ENCODE data around the gene KCTD16. TPM values are rescaled to one million over a fixed set of nuclear protein-coding genes. Genes with fewer than 3 reads are reported as not detected.

The KCTD16 gene
- total and polyA plus RNA-seq, 2 experiments from 2014 or later: 0.02 to 0.76 TPM

DNA sequence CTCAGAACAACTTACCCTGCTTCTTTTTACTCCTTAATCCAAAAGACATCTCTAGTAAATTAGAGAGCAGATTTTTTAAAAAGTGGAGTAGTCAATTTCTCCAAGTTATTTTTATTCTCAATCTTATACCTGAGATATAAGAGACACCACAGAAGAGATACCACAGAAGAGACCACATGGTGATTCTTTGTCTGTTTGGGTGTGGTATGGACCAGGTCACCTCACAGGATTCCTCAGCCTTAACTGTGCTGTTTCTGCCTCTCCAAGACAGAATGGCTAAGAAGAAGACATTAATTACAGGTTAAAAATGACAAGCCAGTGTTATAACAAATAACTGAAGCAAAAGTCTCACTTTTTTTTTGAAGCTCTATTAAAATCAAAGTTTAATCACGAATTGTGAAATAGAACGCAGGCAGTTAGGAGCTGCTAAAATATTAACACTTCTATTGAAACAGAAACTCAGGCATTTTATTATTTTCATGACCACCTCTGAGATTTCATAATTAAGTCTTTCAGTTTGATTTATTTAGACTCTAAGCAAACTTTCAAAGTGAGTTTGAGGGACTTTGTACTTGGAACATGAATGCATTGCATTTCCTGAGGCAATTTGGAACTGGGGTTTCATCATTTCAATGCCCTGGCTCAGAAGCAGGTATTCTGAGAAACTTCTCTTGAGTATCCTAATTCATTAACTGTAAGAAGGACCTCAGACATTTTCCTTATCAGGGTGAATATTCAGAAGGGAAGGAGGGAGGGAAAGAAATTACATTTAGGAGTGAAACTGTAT lies 280.7 kb downstream of the KCTD16 start:
- no peak overlapping the region for H3K27ac ChIP-seq (ENCODE audit: low read depth)
- peak; percentile 10 for DNase-seq (ENCODE audit: low spot score)
- peak overlapping the region; percentile 53 for H3K27ac Mint-ChIP-seq
- no peaks in the 10 kb centered on the region for H3K9me2 ChIP-seq (ENCODE audit: insufficient read depth)
- peaks cover 5% of the 10 kb centered on the region; the same call in 1 of the 2 replicates for H3K4me1 ChIP-seq (ENCODE audit: insufficient read depth)
- no peaks in the 10 kb centered on the region for H3F3A ChIP-seq (replicated peaks; ENCODE audit: low read depth)
- ATAC-seq: no peak
- no peaks in the 10 kb centered on the region; the same call in 2 of the 3 replicates for H3K9me3 Mint-ChIP-seq
- peaks cover 7% of the 10 kb centered on the region; the same call in 1 of the 3 replicates for H3K4me1 Mint-ChIP-seq
- no peaks in the 10 kb centered on the region for H3K27me3 Mint-ChIP-seq (ENCODE audit: insufficient read depth, low read depth, poor library complexity)
- no peaks in the 10 kb centered on the region for H3K79me2 ChIP-seq (replicated peaks; ENCODE audit: insufficient read depth)
- H3K36me3 Mint-ChIP-seq (ENCODE audit: low read depth): no peaks in the 10 kb centered on the region
- H3K36me3 ChIP-seq (ENCODE audit: insufficient read depth): no peaks in the 10 kb centered on the region
- H3K4me3 Mint-ChIP-seq: no peak overlapping the region
- no peaks in the 10 kb centered on the region for H3K27me3 ChIP-seq (ENCODE audit: insufficient read depth)
- H2AFZ ChIP-seq: peak overlapping the region; percentile 19; the same call in 1 of the 2 replicates
- H3K4me3 ChIP-seq: no peak overlapping the region
- H4K20me1 ChIP-seq (replicated peaks; ENCODE audit: insufficient read depth): no peaks in the 10 kb centered on the region
- TF ChIP-seq ZNF114 (CRISPR knock-in tag; IDR thresholded peaks at IDR 0.05) (no peak), STAT1 (IDR thresholded peaks at IDR 0.05; ENCODE audit: unreplicated experiment) (no peak), CREB1 (CRISPR knock-in tag; IDR thresholded peaks at IDR 0.05; ENCODE audit: low read depth) (no peak), POLR2AphosphoS5 (IDR thresholded peaks at IDR 0.05; ENCODE audit: low read depth) (no peak), EZH2phosphoT487 (IDR thresholded peaks at IDR 0.05; ENCODE audit: unreplicated experiment) (no peak), ZNF331 (CRISPR knock-in tag; IDR thresholded peaks at IDR 0.05; ENCODE audit: low read depth) (no peak), NANOG (IDR thresholded peaks at IDR 0.05; ENCODE audit: borderline replicate concordance) (no peak), EZH2 (IDR thresholded peaks at IDR 0.05; ENCODE audit: low read depth, unreplicated experiment) (no peak), JUNB (IDR thresholded peaks at IDR 0.05; ENCODE audit: unreplicated experiment) (no peak)
- TF ChIP-seq, protein P1, sequence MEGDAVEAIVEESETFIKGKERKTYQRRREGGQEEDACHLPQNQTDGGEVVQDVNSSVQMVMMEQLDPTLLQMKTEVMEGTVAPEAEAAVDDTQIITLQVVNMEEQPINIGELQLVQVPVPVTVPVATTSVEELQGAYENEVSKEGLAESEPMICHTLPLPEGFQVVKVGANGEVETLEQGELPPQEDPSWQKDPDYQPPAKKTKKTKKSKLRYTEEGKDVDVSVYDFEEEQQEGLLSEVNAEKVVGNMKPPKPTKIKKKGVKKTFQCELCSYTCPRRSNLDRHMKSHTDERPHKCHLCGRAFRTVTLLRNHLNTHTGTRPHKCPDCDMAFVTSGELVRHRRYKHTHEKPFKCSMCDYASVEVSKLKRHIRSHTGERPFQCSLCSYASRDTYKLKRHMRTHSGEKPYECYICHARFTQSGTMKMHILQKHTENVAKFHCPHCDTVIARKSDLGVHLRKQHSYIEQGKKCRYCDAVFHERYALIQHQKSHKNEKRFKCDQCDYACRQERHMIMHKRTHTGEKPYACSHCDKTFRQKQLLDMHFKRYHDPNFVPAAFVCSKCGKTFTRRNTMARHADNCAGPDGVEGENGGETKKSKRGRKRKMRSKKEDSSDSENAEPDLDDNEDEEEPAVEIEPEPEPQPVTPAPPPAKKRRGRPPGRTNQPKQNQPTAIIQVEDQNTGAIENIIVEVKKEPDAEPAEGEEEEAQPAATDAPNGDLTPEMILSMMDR (conservative IDR thresholded peaks at IDR 0.05; ENCODE audit: low read depth in 2 of 2): no peak
- TF ChIP-seq, protein P2, sequence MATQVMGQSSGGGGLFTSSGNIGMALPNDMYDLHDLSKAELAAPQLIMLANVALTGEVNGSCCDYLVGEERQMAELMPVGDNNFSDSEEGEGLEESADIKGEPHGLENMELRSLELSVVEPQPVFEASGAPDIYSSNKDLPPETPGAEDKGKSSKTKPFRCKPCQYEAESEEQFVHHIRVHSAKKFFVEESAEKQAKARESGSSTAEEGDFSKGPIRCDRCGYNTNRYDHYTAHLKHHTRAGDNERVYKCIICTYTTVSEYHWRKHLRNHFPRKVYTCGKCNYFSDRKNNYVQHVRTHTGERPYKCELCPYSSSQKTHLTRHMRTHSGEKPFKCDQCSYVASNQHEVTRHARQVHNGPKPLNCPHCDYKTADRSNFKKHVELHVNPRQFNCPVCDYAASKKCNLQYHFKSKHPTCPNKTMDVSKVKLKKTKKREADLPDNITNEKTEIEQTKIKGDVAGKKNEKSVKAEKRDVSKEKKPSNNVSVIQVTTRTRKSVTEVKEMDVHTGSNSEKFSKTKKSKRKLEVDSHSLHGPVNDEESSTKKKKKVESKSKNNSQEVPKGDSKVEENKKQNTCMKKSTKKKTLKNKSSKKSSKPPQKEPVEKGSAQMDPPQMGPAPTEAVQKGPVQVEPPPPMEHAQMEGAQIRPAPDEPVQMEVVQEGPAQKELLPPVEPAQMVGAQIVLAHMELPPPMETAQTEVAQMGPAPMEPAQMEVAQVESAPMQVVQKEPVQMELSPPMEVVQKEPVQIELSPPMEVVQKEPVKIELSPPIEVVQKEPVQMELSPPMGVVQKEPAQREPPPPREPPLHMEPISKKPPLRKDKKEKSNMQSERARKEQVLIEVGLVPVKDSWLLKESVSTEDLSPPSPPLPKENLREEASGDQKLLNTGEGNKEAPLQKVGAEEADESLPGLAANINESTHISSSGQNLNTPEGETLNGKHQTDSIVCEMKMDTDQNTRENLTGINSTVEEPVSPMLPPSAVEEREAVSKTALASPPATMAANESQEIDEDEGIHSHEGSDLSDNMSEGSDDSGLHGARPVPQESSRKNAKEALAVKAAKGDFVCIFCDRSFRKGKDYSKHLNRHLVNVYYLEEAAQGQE (IDR thresholded peaks at IDR 0.05; ENCODE audit: unreplicated experiment): no peak
- TF ChIP-seq, protein P3, sequence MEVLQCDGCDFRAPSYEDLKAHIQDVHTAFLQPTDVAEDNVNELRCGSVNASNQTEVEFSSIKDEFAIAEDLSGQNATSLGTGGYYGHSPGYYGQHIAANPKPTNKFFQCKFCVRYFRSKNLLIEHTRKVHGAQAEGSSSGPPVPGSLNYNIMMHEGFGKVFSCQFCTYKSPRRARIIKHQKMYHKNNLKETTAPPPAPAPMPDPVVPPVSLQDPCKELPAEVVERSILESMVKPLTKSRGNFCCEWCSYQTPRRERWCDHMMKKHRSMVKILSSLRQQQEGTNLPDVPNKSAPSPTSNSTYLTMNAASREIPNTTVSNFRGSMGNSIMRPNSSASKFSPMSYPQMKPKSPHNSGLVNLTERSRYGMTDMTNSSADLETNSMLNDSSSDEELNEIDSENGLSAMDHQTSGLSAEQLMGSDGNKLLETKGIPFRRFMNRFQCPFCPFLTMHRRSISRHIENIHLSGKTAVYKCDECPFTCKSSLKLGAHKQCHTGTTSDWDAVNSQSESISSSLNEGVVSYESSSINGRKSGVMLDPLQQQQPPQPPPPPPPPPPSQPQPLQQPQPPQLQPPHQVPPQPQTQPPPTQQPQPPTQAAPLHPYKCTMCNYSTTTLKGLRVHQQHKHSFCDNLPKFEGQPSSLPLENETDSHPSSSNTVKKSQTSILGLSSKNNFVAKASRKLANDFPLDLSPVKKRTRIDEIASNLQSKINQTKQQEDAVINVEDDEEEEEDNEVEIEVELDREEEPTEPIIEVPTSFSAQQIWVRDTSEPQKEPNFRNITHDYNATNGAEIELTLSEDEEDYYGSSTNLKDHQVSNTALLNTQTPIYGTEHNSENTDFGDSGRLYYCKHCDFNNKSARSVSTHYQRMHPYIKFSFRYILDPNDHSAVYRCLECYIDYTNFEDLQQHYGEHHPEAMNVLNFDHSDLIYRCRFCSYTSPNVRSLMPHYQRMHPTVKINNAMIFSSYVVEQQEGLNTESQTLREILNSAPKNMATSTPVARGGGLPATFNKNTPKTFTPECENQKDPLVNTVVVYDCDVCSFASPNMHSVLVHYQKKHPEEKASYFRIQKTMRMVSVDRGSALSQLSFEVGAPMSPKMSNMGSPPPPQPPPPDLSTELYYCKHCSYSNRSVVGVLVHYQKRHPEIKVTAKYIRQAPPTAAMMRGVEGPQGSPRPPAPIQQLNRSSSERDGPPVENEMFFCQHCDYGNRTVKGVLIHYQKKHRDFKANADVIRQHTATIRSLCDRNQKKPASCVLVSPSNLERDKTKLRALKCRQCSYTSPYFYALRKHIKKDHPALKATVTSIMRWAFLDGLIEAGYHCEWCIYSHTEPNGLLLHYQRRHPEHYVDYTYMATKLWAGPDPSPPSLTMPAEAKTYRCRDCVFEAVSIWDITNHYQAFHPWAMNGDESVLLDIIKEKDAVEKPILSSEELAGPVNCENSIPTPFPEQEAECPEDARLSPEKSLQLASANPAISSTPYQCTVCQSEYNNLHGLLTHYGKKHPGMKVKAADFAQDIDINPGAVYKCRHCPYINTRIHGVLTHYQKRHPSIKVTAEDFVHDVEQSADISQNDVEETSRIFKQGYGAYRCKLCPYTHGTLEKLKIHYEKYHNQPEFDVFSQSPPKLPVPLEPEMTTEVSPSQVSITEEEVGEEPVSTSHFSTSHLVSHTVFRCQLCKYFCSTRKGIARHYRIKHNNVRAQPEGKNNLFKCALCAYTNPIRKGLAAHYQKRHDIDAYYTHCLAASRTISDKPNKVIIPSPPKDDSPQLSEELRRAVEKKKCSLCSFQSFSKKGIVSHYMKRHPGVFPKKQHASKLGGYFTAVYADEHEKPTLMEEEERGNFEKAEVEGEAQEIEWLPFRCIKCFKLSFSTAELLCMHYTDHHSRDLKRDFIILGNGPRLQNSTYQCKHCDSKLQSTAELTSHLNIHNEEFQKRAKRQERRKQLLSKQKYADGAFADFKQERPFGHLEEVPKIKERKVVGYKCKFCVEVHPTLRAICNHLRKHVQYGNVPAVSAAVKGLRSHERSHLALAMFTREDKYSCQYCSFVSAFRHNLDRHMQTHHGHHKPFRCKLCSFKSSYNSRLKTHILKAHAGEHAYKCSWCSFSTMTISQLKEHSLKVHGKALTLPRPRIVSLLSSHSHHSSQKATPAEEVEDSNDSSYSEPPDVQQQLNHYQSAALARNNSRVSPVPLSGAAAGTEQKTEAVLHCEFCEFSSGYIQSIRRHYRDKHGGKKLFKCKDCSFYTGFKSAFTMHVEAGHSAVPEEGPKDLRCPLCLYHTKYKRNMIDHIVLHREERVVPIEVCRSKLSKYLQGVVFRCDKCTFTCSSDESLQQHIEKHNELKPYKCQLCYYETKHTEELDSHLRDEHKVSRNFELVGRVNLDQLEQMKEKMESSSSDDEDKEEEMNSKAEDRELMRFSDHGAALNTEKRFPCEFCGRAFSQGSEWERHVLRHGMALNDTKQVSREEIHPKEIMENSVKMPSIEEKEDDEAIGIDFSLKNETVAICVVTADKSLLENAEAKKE (CRISPR knock-in tag; IDR thresholded peaks at IDR 0.05): no peak
- TF ChIP-seq, protein P4, sequence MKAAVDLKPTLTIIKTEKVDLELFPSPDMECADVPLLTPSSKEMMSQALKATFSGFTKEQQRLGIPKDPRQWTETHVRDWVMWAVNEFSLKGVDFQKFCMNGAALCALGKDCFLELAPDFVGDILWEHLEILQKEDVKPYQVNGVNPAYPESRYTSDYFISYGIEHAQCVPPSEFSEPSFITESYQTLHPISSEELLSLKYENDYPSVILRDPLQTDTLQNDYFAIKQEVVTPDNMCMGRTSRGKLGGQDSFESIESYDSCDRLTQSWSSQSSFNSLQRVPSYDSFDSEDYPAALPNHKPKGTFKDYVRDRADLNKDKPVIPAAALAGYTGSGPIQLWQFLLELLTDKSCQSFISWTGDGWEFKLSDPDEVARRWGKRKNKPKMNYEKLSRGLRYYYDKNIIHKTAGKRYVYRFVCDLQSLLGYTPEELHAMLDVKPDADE (IDR thresholded peaks at IDR 0.05): no peak
- no peak overlapping the region for H3K4me2 ChIP-seq
